Muscle layer of colon (tissue), 2 donors: Measurements from ENCODE around the gene DYNLT5.
"Not testable (repeated sequence)": the region's sequence is repeated elsewhere in the genome, so short reads cannot be mapped to it uniquely, and the experiment has no call there.

Experiments used
- H3K27ac ChIP-seq: one replicate; pipeline ENCODE4 v1.7.0; 2013; ENCODE audit warnings: low read depth, mild to moderate bottlenecking, low read length, moderate library complexity
- H3K27me3 ChIP-seq, 2 donors: one replicate each; pipeline ENCODE4 v1.7.0; 2013; ENCODE audit warnings: low read length in 2 of 2, mild to moderate bottlenecking in 2 of 2; ENCODE audit not compliant: insufficient read depth in 2 of 2, control insufficient read depth in 1 of 2
- H3K36me3 ChIP-seq: one replicate; pipeline ENCODE4 v1.7.0; 2013; ENCODE audit warnings: mild to moderate bottlenecking, low read length; ENCODE audit not compliant: insufficient read depth
- H3K4me1 ChIP-seq: one replicate; pipeline ENCODE4 v1.7.0; 2013; ENCODE audit warnings: mild to moderate bottlenecking, low read length; ENCODE audit not compliant: insufficient read depth
- H3K4me3 ChIP-seq, 2 donors: one replicate each; pipeline ENCODE4 v1.7.0; 2013; ENCODE audit warnings: low read length in 2 of 2, low read depth in 1 of 2, mild to moderate bottlenecking in 1 of 2, moderate library complexity in 1 of 2
- H3K9ac ChIP-seq: one replicate; pipeline ENCODE4 v1.7.0; 2013; ENCODE audit warnings: low read length
- H3K9me3 ChIP-seq: one replicate; pipeline ENCODE4 v1.7.0; 2013; ENCODE audit warnings: mild to moderate bottlenecking, low read length
- donor health status: abdominal sarcoma.
- donor health status: Adenocarcinoma of cecum.

The DYNLT5 gene

GRCh38 chr1:66752000-66752592 lies at the start of gene DYNLT5:
Gene DYNLT5 (plus strand): TSS chr1:66752459. CDS start chr1:66754659, 2,200 bp downstream.
- H3K27me3 ChIP-seq = peaks cover 0 to 13% of the 10 kb centered on the region in 2 donors
- H3K4me1 ChIP-seq = peaks cover 6% of the 10 kb centered on the region
- H3K9ac ChIP-seq = no peak within 1 kb of the TSS
- H3K9me3 ChIP-seq = no peaks in the 10 kb centered on the region
- peak within 1 kb of the TSS; percentile 39 to 46 for H3K4me3 ChIP-seq
- no peak within 1 kb of the TSS for H3K27ac ChIP-seq
- H3K36me3 ChIP-seq = no peaks in the 10 kb centered on the region

- H3K4me1 ChIP-seq = no peaks in the 10 kb centered on the region
- H3K27me3 ChIP-seq = no peaks in the 10 kb centered on the region
- H3K4me3 ChIP-seq = no peak overlapping the region
- no peak overlapping the region for H3K27ac ChIP-seq
- no peaks in the 10 kb centered on the region for H3K36me3 ChIP-seq
- no peaks in the 10 kb centered on the region for H3K9me3 ChIP-seq
- H3K9ac ChIP-seq = no peak overlapping the region
These were observed 47.9 kb upstream of the DYNLT5 start for GRCh38 chr1:66704177-66704875.

- no peaks in the 10 kb centered on the region for H3K4me1 ChIP-seq
- no peak overlapping the region for H3K4me3 ChIP-seq
- H3K9me3 ChIP-seq = no peaks in the 10 kb centered on the region
- no peak overlapping the region for H3K9ac ChIP-seq
- no peak overlapping the region for H3K27ac ChIP-seq
- no peaks in the 10 kb centered on the region for H3K27me3 ChIP-seq
- H3K36me3 ChIP-seq = no peaks in the 10 kb centered on the region
These were observed 47.1 kb upstream of the DYNLT5 start for GRCh38 chr1:66705110-66705509.

GRCh38 chr1:66711420-66711819 lies 40.8 kb upstream of the DYNLT5 start:
- Histone ChIP-seq H3K9me3 (no peaks in the 10 kb centered on the region), H3K36me3 (no peaks in the 10 kb centered on the region), H3K9ac (no peak overlapping the region), H3K27ac (no peak overlapping the region), H3K4me3 (no peak overlapping the region), H3K4me1 (no peaks in the 10 kb centered on the region), H3K27me3 (no peaks in the 10 kb centered on the region)

GRCh38 chr1:66712839-66713238 lies 39.4 kb upstream of the DYNLT5 start:
- Histone ChIP-seq H3K4me1 (no peaks in the 10 kb centered on the region), H3K9me3 (no peaks in the 10 kb centered on the region), H3K4me3 (no peak overlapping the region), H3K9ac (no peak overlapping the region), H3K36me3 (no peaks in the 10 kb centered on the region), H3K27ac (no peak overlapping the region), H3K27me3 (no peaks in the 10 kb centered on the region)

GRCh38 chr1:66723985-66724384 lies 28.3 kb upstream of the DYNLT5 start:
- Histone ChIP-seq H3K9me3 (no peaks in the 10 kb centered on the region), H3K9ac (no peak overlapping the region), H3K27ac (no peak overlapping the region), H3K4me1 (no peaks in the 10 kb centered on the region), H3K4me3 (no peak overlapping the region), H3K36me3 (no peaks in the 10 kb centered on the region), H3K27me3 (no peaks in the 10 kb centered on the region)

- no peak overlapping the region for H3K9ac ChIP-seq
- H3K36me3 ChIP-seq = no peaks in the 10 kb centered on the region
- no peak overlapping the region for H3K27ac ChIP-seq
- H3K4me1 ChIP-seq = no peaks in the 10 kb centered on the region
- no peaks in the 10 kb centered on the region for H3K9me3 ChIP-seq
- H3K27me3 ChIP-seq = no peaks in the 10 kb centered on the region
- no peak overlapping the region for H3K4me3 ChIP-seq
These were observed 26.2 kb upstream of the DYNLT5 start for GRCh38 chr1:66725885-66726665.

GRCh38 chr1:66728021-66728420 lies 24.2 kb upstream of the DYNLT5 start:
- Histone ChIP-seq H3K4me3 (no peak overlapping the region), H3K9me3 (no peaks in the 10 kb centered on the region), H3K27me3 (no peaks in the 10 kb centered on the region), H3K27ac (no peak overlapping the region), H3K4me1 (no peaks in the 10 kb centered on the region), H3K36me3 (no peaks in the 10 kb centered on the region), H3K9ac (no peak overlapping the region)

- H3K9ac ChIP-seq, H3K27ac ChIP-seq, H3K9me3 ChIP-seq: not testable (repeated sequence)
These were observed 23.5 kb upstream of the DYNLT5 start for GRCh38 chr1:66728716-66729115.

GRCh38 chr1:66729119-66729518 lies 23.1 kb upstream of the DYNLT5 start:
- no peaks in the 10 kb centered on the region for H3K4me1 ChIP-seq
- no peak overlapping the region for H3K4me3 ChIP-seq
- no peak overlapping the region for H3K9ac ChIP-seq
- H3K27me3 ChIP-seq = no peaks in the 10 kb centered on the region
- no peak overlapping the region for H3K27ac ChIP-seq
- no peaks in the 10 kb centered on the region for H3K36me3 ChIP-seq
- no peaks in the 10 kb centered on the region for H3K9me3 ChIP-seq

More at GRCh38 chr1:66728716-66729115, 23.5 kb upstream of the DYNLT5 start:
- H3K27me3 ChIP-seq, H3K4me3 ChIP-seq, H3K36me3 ChIP-seq, H3K4me1 ChIP-seq: not testable (repeated sequence)

GRCh38 chr1:66729523-66729922 lies 22.7 kb upstream of the DYNLT5 start:
- no peaks in the 10 kb centered on the region for H3K9me3 ChIP-seq

More at GRCh38 chr1:66729523-66729922, 22.7 kb upstream of the DYNLT5 start:
- Histone ChIP-seq H3K4me1 (no peaks in the 10 kb centered on the region), H3K27me3 (no peaks in the 10 kb centered on the region), H3K27ac (no peak overlapping the region), H3K36me3 (no peaks in the 10 kb centered on the region), H3K4me3 (no peak overlapping the region), H3K9ac (no peak overlapping the region)
